ENCODE measurements around the gene WSCD1. TPM values are rescaled to one million over a fixed set of nuclear protein-coding genes. Genes with fewer than 3 reads are reported as not detected.

Gene WSCD1
- polyA plus RNA-seq, 3 donors = not detected

DNA sequence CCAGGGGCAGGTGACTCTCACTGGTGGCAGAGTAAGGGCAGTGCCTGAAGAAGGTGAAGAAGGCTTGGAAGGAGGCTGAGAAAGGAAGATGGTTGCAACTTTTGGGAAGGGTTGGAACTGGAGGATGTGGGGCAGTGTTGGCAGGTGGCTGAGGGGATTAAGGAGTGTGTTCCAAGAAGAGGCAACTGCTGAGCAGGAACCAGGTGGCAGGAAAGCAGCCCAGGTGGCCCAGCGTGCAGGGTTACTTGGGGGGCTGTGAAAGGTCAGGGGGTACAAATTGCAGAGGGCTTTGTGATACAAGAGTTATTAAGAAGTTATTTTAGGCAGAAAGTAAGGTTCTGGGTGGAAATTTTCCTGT lies 28.6 kb downstream of the WSCD1 start:
- no peak overlapping the region for H3K27ac ChIP-seq (ENCODE audit: low read depth in 1 of 2, low read length in 2 of 2)
- H3K4me2 ChIP-seq (replicated peaks; ENCODE audit: extremely low read depth, low read length, poor library complexity, severe bottlenecking) = no peak overlapping the region

DNA sequence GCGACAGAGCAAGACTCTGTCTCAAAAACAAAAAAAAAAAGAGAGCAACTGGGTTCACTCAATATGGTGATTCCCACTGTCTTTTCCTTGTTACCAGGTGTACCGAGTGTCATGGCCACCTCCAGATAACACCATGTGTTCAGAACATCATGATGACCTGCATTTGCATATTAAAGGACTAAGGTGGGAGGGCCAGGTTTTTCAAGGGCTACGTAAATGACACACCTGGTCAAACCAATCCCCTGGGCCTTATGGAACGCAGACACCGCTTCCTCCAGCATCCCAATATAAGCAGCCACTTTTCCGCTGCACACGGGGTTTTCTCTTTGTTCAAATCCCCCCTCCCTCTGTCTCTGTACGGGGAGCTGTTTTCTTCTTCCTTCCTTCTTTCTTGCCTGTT lies 29.3 kb downstream of the WSCD1 start:
- Histone ChIP-seq H3K4me2 (replicated peaks; ENCODE audit: extremely low read depth, low read length, poor library complexity, severe bottlenecking) (no peak overlapping the region), H3K9me3 (replicated peaks in 1 of 2; ENCODE audit: control insufficient read depth in 1 of 2, insufficient read depth in 1 of 2, low read length in 2 of 2) (no peaks in the 10 kb centered on the region), H3K4me1 (ENCODE audit: control insufficient read depth in 1 of 2, insufficient read depth in 2 of 2, low read length in 2 of 2) (no peaks in the 10 kb centered on the region), H3K36me3 (replicated peaks in 1 of 2; ENCODE audit: control insufficient read depth in 1 of 2, insufficient read depth in 2 of 2, low read length in 2 of 2) (no peaks in the 10 kb centered on the region), H3K79me2 (ENCODE audit: insufficient read depth, low read length) (no peaks in the 10 kb centered on the region), H3K27ac (ENCODE audit: low read depth in 1 of 2, low read length in 2 of 2) (no peak overlapping the region), H3K4me3 (replicated peaks in 1 of 3; ENCODE audit: low read depth in 2 of 3, low read length in 3 of 3) (no peak overlapping the region), H3K27me3 (ENCODE audit: control insufficient read depth in 2 of 2, insufficient read depth in 2 of 2, low read length in 2 of 2) (no peaks in the 10 kb centered on the region), H2AFZ (ENCODE audit: insufficient read depth, low read depth, low read length, poor library complexity, severe bottlenecking) (no peak overlapping the region), H4K20me1 (ENCODE audit: insufficient read depth, low read length) (no peaks in the 10 kb centered on the region), H3K9ac (ENCODE audit: insufficient read depth, low read length, poor library complexity, severe bottlenecking) (no peak overlapping the region)
- DNase-seq = no peak
- H3K36me3 Mint-ChIP-seq = no peaks in the 10 kb centered on the region
- no peak overlapping the region for H3K27ac Mint-ChIP-seq
- TF ChIP-seq, protein P1, sequence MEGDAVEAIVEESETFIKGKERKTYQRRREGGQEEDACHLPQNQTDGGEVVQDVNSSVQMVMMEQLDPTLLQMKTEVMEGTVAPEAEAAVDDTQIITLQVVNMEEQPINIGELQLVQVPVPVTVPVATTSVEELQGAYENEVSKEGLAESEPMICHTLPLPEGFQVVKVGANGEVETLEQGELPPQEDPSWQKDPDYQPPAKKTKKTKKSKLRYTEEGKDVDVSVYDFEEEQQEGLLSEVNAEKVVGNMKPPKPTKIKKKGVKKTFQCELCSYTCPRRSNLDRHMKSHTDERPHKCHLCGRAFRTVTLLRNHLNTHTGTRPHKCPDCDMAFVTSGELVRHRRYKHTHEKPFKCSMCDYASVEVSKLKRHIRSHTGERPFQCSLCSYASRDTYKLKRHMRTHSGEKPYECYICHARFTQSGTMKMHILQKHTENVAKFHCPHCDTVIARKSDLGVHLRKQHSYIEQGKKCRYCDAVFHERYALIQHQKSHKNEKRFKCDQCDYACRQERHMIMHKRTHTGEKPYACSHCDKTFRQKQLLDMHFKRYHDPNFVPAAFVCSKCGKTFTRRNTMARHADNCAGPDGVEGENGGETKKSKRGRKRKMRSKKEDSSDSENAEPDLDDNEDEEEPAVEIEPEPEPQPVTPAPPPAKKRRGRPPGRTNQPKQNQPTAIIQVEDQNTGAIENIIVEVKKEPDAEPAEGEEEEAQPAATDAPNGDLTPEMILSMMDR (IDR thresholded peaks at IDR 0.05) = no peak
- H3K27me3 Mint-ChIP-seq (ENCODE audit: low read depth in 3 of 3) = peaks cover 1 to 5% (median 2%) of the 10 kb centered on the region in 3 donors
- no peaks in the 10 kb centered on the region for H3K9me3 Mint-ChIP-seq
- WGBS (ENCODE audit: insufficient coverage) = 88% methylated on average over 7 of the region's 8 CpGs
- no peaks in the 10 kb centered on the region for H3K4me1 Mint-ChIP-seq
- intact Hi-C loops (cut with micrococcal nuclease) = no loop called here
- no peak overlapping the region for H3K4me3 Mint-ChIP-seq

More for the DNA sequence above, 28.6 kb downstream of the WSCD1 start:
- intact Hi-C loops (cut with micrococcal nuclease) = no loop called here
- Histone ChIP-seq H3K36me3 (replicated peaks in 1 of 2; ENCODE audit: control insufficient read depth in 1 of 2, insufficient read depth in 2 of 2, low read length in 2 of 2) (no peaks in the 10 kb centered on the region), H3K79me2 (ENCODE audit: insufficient read depth, low read length) (no peaks in the 10 kb centered on the region), H4K20me1 (ENCODE audit: insufficient read depth, low read length) (no peaks in the 10 kb centered on the region), H3K9me3 (replicated peaks in 1 of 2; ENCODE audit: control insufficient read depth in 1 of 2, insufficient read depth in 1 of 2, low read length in 2 of 2) (no peaks in the 10 kb centered on the region), H2AFZ (ENCODE audit: insufficient read depth, low read depth, low read length, poor library complexity, severe bottlenecking) (no peak overlapping the region), H3K4me3 (replicated peaks in 1 of 3; ENCODE audit: low read depth in 2 of 3, low read length in 3 of 3) (no peak overlapping the region), H3K4me1 (ENCODE audit: control insufficient read depth in 1 of 2, insufficient read depth in 2 of 2, low read length in 2 of 2) (no peaks in the 10 kb centered on the region), H3K9ac (ENCODE audit: insufficient read depth, low read length, poor library complexity, severe bottlenecking) (no peak overlapping the region), H3K27me3 (ENCODE audit: control insufficient read depth in 2 of 2, insufficient read depth in 2 of 2, low read length in 2 of 2) (no peaks in the 10 kb centered on the region)
- no peak for DNase-seq
- Mint-ChIP-seq H3K36me3 (no peaks in the 10 kb centered on the region), H3K4me1 (no peaks in the 10 kb centered on the region), H3K4me3 (no peak overlapping the region), H3K27me3 (ENCODE audit: low read depth in 3 of 3) (peaks cover 2 to 5% (median 3%) of the 10 kb centered on the region in 3 donors), H3K9me3 (no peaks in the 10 kb centered on the region), H3K27ac (no peak overlapping the region)
- TF ChIP-seq, protein P1 (IDR thresholded peaks at IDR 0.05) = no peak
- WGBS (ENCODE audit: insufficient coverage) = 83% methylated on average over 1 of the region's 1 CpG
